T-helper 1 cell treated with Interleukin-12 subunit alpha and Interleukin-12 subunit beta and Interleukin-4 antibody, amounts not matched to agents 30 ng/mL and 1 ng/mL, for 36 hours (primary cell): Measurements from ENCODE around the gene SETDB1. TPM values are rescaled to one million over a fixed set of nuclear protein-coding genes. Genes with fewer than 3 reads are reported as not detected.

Experiments used
- total RNA-seq: library from RNA; stranded (reverse); gene quantifications from 2 replicates; pipeline ENCODE4 v1.2.3, GENCODE V29; 2022

The SETDB1 gene
- total RNA-seq, 1 donor from 2014 or later, result 52.4 TPM

Other genes starting within 250 kb of the SETDB1 start
- 19.3 and 24.7 TPM in 2 replicates for gene GOLPH3L, start 229.2 kb upstream of the SETDB1 start, total RNA-seq
- 0.51 TPM in 1 of 2 replicates, not detected in the other for gene HORMAD1, start 205.5 kb upstream of the SETDB1 start, total RNA-seq
- gene CTSS, start 160.6 kb upstream of the SETDB1 start, total RNA-seq, result 100 and 101 TPM in 2 replicates
- gene CTSK, start 118.1 kb upstream of the SETDB1 start, total RNA-seq, result 3.8 and 4.2 TPM in 2 replicates
- 33.6 and 34.3 TPM in 2 replicates for gene ARNT, start 49.8 kb upstream of the SETDB1 start, total RNA-seq
- gene CTXND2, start 39.2 kb upstream of the SETDB1 start, total RNA-seq, result not detected in 2 replicates
- 175 and 180 TPM in 2 replicates for gene CERS2, start 48.5 kb downstream of the SETDB1 start, total RNA-seq
- not detected in 2 replicates for gene ANXA9, start 55.9 kb downstream of the SETDB1 start, total RNA-seq
- gene MINDY1, start 80.5 kb downstream of the SETDB1 start, total RNA-seq, result 27.0 and 27.4 TPM in 2 replicates
- 17.5 and 17.7 TPM in 2 replicates for gene PRUNE1, start 82.1 kb downstream of the SETDB1 start, total RNA-seq
- gene BNIPL, start 110.2 kb downstream of the SETDB1 start, total RNA-seq, result 0.95 and 2.6 TPM in 2 replicates
- gene C1orf56, start 121.4 kb downstream of the SETDB1 start, total RNA-seq, result 1.0 and 1.2 TPM in 2 replicates
- 370 and 379 TPM in 2 replicates for gene CDC42SE1, start 133.3 kb downstream of the SETDB1 start, total RNA-seq
- gene MLLT11, start 134.0 kb downstream of the SETDB1 start, total RNA-seq, result 3.7 and 3.9 TPM in 2 replicates
- gene GABPB2, start 144.4 kb downstream of the SETDB1 start, total RNA-seq, result 27.5 and 28.6 TPM in 2 replicates
- gene SEMA6C, start 220.3 kb downstream of the SETDB1 start, total RNA-seq, result 1.1 and 2.2 TPM in 2 replicates
- gene TNFAIP8L2, start 230.3 kb downstream of the SETDB1 start, total RNA-seq, result 34.5 and 37.2 TPM in 2 replicates
- gene LYSMD1, start 239.5 kb downstream of the SETDB1 start, total RNA-seq, result 2.9 and 3.3 TPM in 2 replicates
- 66.5 and 74.8 TPM in 2 replicates for gene SCNM1, start 239.8 kb downstream of the SETDB1 start, total RNA-seq
- gene TMOD4, start 249.6 kb downstream of the SETDB1 start, total RNA-seq, result 2.7 and 4.5 TPM in 2 replicates